Activated CD8-positive, alpha-beta memory T cell treated with anti-CD3 and anti-CD28 coated beads for 24 hours (primary cell): ENCODE measurements around the gene ADH1A.
"Not testable (repeated sequence)": the region's sequence is repeated elsewhere in the genome, so short reads cannot be mapped to it uniquely, and the experiment has no call there.

Experiments
- DNase-seq: peaks from one replicate; pipeline ENCODE4 v3.0.0-alpha.2; 2020

The ADH1A gene

GRCh38 chr4:99276417-99276816 is 14.4 kb downstream of the ADH1A start:
- no peak for DNase-seq

GRCh38 chr4:99275885-99276284 is 14.9 kb downstream of the ADH1A start:
- DNase-seq: no peak

- DNase-seq: no peak
These were observed 15.7 kb downstream of the ADH1A start for GRCh38 chr4:99275050-99275449.

- no peak for DNase-seq
These were observed 17.1 kb downstream of the ADH1A start for GRCh38 chr4:99273704-99274103.

GRCh38 chr4:99264927-99265326 is 25.9 kb downstream of the ADH1A start:
- DNase-seq: no peak

GRCh38 chr4:99252746-99253145 is 38.0 kb downstream of the ADH1A start:
- no peak for DNase-seq

- DNase-seq: no peak
These were observed 42.1 kb downstream of the ADH1A start for GRCh38 chr4:99248714-99249113.

DNA sequence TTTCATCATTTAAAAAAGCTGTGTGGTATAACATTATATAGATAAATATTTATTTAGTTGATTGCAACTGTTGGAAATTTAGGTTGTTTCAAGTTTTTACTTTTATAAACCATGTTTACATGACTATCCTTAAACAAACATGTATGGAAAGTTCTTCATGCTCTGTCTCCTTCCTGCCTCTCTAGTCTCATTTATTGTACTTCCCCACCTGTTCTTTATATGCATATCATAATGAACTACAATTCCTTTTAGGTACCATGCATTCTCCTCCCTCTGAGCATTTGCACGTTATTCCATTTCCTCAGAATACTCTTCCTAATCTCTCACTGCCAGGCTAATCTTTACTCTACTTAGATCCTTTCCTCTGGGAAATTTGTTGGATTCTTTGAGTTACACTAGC is 54.8 kb downstream of the ADH1A start:
- no peak for DNase-seq

DNA sequence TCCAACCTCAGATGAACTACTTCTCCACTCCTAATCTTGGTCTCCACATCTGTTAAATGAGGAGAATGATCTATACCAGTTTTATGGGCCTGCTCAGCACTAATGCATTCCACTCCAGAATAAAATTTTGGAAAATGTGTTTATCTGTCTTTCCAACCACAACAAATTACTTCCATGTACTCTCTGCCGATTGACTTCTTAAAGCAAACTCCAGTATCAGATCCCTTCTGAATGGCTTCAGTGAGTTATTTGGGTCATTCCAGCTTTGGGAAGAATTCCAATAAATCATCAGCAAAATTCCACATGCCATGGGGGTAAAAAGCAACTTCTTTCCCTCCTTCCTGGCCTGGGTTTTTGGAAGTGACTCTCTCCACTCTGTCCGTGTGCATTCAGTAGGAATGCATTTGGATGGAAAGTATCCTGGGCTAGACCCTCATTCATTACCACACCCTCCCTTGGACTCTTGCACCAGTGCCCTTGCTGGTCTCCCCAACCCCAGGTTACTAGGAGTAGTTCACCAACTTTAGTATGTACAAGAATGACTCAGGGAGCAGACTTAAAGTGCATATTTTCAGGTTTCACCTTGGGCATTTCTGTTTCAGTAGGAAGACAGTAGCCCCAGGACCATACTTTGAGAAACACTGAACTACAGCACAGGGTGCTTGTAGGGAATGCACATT is 56.3 kb downstream of the ADH1A start:
- DNase-seq: no peak

DNA sequence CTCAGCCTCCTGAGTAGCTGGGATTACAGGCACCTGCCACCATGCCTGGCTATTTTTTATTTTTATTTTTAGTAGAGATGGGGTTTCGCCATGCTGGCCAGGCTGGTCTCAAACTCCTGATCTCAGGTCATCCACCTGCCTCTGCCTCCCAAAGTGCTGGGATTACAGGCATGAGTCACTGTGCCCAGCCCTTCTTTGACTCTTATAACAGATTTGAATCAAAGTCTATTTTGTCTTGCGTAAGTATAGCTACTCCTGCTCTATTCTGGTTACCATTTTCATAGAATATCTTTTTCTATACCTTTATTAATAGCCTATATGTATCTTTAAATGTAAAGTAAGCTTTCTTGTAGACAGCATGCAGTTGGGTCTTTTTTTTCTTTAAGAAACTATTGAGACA is 57.4 kb downstream of the ADH1A start:
- DNase-seq: not testable (repeated sequence)

DNA sequence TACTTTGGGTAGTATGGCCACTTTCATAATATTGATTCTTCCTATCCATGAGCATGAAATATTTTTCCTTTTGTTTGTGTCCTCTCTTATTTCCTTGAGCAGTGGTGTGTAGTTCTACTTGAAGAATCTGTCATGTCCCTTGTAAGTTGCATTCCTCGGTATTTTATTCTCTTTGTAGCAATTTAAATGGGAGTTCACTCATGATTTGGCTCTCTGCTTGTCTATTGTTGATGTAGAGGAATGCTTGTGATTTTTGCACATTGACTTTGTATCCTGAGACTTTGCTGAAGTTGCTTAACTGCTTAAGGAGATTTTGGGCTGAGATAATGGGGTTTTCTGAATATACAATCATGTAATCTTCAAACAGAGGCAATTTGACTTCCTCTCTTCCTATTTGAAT is 62.1 kb downstream of the ADH1A start:
- not testable (repeated sequence) for DNase-seq

- not testable (repeated sequence) for DNase-seq
These were observed 63.1 kb downstream of the ADH1A start for GRCh38 chr4:99227646-99228045.
